Endothelial cell of umbilical vein (primary cell): ENCODE measurements around the gene CBLN1. TPM values are rescaled to one million over a fixed set of nuclear protein-coding genes. Genes with fewer than 3 reads are reported as not detected.
A peak's percentile ranks its signal among the peaks of the same experiment; 100 is the strongest.

Experiments
- BruUV-seq: library from RNA; stranded (reverse); fragments of 400-500 nt; replicated peaks from 2 replicates; lab custom pipeline; 2021; lab: Mats Ljungman, UMichigan
- CTCF ChIA-PET: fragments of 300-600, 350-600 bp; sonication (Branson Sonifier 250); formaldehyde crosslinking; loops from one replicate; lab custom pipeline; 2021; ENCODE audit warnings: antibody characterized with exemption, inconsistent platforms; lab: Charles Lee
- POLR2A ChIA-PET: fragments of 300-600, 350-600 bp; sonication (Branson Sonifier 250); formaldehyde crosslinking; loops from one replicate; lab custom pipeline; 2021; ENCODE audit warnings: antibody characterized with exemption, inconsistent platforms; lab: Charles Lee
- DNase-seq: peaks from one replicate; pipeline ENCODE4 v3.0.0-alpha.2; 2011; ENCODE audit warnings: low read depth, low spot score
- FAIRE-seq: peaks from 2 replicates; lab custom pipeline; 2011; peaks lifted over from hg19 to GRCh38; lab: Jason Lieb, UNC
- H2AFZ ChIP-seq: 2 replicates; pipeline ENCODE4 v1.6.0; 2012; ENCODE audit warnings: low read depth, low read length, control low read depth, inconsistent platforms
- H3K27ac ChIP-seq: 2 replicates; pipeline ENCODE4 v1.5.1; 2011; ENCODE audit warnings: low read depth, mild to moderate bottlenecking, control low read depth, low read length, moderate library complexity; ENCODE audit not compliant: insufficient read depth
- H3K27me3 ChIP-seq, 2 experiments: 2 replicates each; pipeline versions ENCODE4 v1.6.0 to v1.6.1; 2011; ENCODE audit warnings: low read length in 2 of 2, mixed read lengths in 1 of 2; ENCODE audit not compliant: control insufficient read depth in 2 of 2, insufficient read depth in 2 of 2
- H3K36me3 ChIP-seq, 2 experiments: 2 replicates in 1 of 2; 3 replicates in 1 of 2; pipeline ENCODE4 v1.5.1; 2011; ENCODE audit warnings: low read length in 2 of 2, mild to moderate bottlenecking in 1 of 2, moderate library complexity in 1 of 2; ENCODE audit not compliant: control insufficient read depth in 2 of 2, insufficient read depth in 2 of 2; ENCODE audit errors: extremely low read depth in 1 of 2
- H3K4me1 ChIP-seq: 3 replicates; pipeline ENCODE4 v1.5.1; 2011; ENCODE audit warnings: mild to moderate bottlenecking, low read length; ENCODE audit not compliant: control insufficient read depth, insufficient read depth; ENCODE audit errors: extremely low read depth
- H3K4me2 ChIP-seq: 2 replicates; pipeline ENCODE4 v1.6.1; 2011; ENCODE audit warnings: low read length, control low read depth, mixed read lengths; ENCODE audit not compliant: insufficient read depth
- H3K4me3 ChIP-seq, 3 experiments: fragments of 200-600 bp in 1 of 3; sonication (generic), shearing (Covaris generic) in 1 of 3; replicated peaks in 1 of 3; 2 replicates each; pipeline ENCODE4 v1.5.1; 2011 to 2016; ENCODE audit warnings: control low read depth in 3 of 3, low read length in 3 of 3, mild to moderate bottlenecking in 2 of 3, inconsistent platforms in 1 of 3, low read depth in 1 of 3, moderate library complexity in 1 of 3; ENCODE audit not compliant: insufficient read depth in 1 of 3
- H3K79me2 ChIP-seq: 2 replicates; pipeline ENCODE4 v1.6.0; 2012; ENCODE audit warnings: low read length, inconsistent platforms; ENCODE audit not compliant: control insufficient read depth, insufficient read depth
- H3K9ac ChIP-seq: replicated peaks from 2 replicates; pipeline ENCODE3; 2011; ENCODE audit warnings: low read length, control low read depth; ENCODE audit not compliant: insufficient read depth; ENCODE audit errors: extremely low read depth
- H3K9me1 ChIP-seq: replicated peaks from 3 replicates; pipeline ENCODE4 v1.6.0; 2011; ENCODE audit warnings: mild to moderate bottlenecking, low read length; ENCODE audit not compliant: control insufficient read depth, insufficient read depth; ENCODE audit errors: extremely low read depth
- H3K9me3 ChIP-seq: replicated peaks from 2 replicates; pipeline ENCODE4 v1.5.1; 2012; ENCODE audit warnings: low read length, inconsistent platforms; ENCODE audit not compliant: control insufficient read depth, insufficient read depth
- H4K20me1 ChIP-seq: replicated peaks from 2 replicates; pipeline ENCODE3; 2011; ENCODE audit warnings: mild to moderate bottlenecking, low read length; ENCODE audit not compliant: control insufficient read depth, insufficient read depth; ENCODE audit errors: extremely low read depth
- EZH2 ChIP-seq: IDR thresholded peaks from 2 replicates; pipeline ENCODE4 v1.6.1; 2012; ENCODE audit warnings: borderline replicate concordance, low read depth, mild to moderate bottlenecking, moderate library complexity, low read length, inconsistent platforms; ENCODE audit not compliant: severe bottlenecking
- GATA2 ChIP-seq: IDR thresholded peaks from 2 replicates; pipeline ENCODE4 v1.7.0; 2011; ENCODE audit warnings: low read depth, mild to moderate bottlenecking, moderate library complexity, mixed read lengths, low read length; ENCODE audit not compliant: insufficient read length, insufficient read depth
- dilution Hi-C: fragments of 300-500 bp; cut with MboI; formaldehyde crosslinking; loops from one replicate; pipeline ENCODE4 v1.15.0; 2019; ENCODE audit warnings: low sequenced_read_pairs; ENCODE audit not compliant: extremely low pct_ligation_motif_present
- intact Hi-C: fragments of 100-400 bp; cut with micrococcal nuclease; formaldehyde crosslinking; loops from one replicate; pipeline ENCODE4 v1.10.0; 2022
- polyA plus RNA-seq, 4 experiments: library from polyadenylated mRNA; depleted of rRNA in 3 of 4; stranded (reverse) in 3 of 4; unstranded in 1 of 4; fragments of >200 nt; gene quantifications; 2 replicates each; pipeline versions ENCODE4 v1.2.1 to v1.2.3, GENCODE V29; 2011 to 2012; ENCODE audit warnings: missing spikeins in 1 of 4
- total RNA-seq: library from RNA; stranded (reverse); gene quantifications from 2 replicates; pipeline ENCODE4 v1.2.3, GENCODE V29; 2021
- TF ChIP-seq, protein P1 (sequence below), 2 donors: IDR thresholded peaks; 1 replicate in 1 of 2; 2 replicates in 1 of 2; pipeline ENCODE4 v1.5.1; 2011; ENCODE audit warnings: low read length in 2 of 2, mild to moderate bottlenecking in 2 of 2, moderate library complexity in 2 of 2, control low read depth in 1 of 2, inconsistent platforms in 1 of 2, low read depth in 1 of 2; ENCODE audit not compliant: insufficient read depth in 1 of 2; ENCODE audit errors: extremely low read depth in 1 of 2

The CBLN1 gene
- total and polyA plus RNA-seq, 2 donors (not counting 3 experiments of a cell fraction or from before 2014, with no cell fraction given) = not detected

- TF ChIP-seq GATA2 (no peak), EZH2 (peak; percentile 19)
- TF ChIP-seq, protein P1, sequence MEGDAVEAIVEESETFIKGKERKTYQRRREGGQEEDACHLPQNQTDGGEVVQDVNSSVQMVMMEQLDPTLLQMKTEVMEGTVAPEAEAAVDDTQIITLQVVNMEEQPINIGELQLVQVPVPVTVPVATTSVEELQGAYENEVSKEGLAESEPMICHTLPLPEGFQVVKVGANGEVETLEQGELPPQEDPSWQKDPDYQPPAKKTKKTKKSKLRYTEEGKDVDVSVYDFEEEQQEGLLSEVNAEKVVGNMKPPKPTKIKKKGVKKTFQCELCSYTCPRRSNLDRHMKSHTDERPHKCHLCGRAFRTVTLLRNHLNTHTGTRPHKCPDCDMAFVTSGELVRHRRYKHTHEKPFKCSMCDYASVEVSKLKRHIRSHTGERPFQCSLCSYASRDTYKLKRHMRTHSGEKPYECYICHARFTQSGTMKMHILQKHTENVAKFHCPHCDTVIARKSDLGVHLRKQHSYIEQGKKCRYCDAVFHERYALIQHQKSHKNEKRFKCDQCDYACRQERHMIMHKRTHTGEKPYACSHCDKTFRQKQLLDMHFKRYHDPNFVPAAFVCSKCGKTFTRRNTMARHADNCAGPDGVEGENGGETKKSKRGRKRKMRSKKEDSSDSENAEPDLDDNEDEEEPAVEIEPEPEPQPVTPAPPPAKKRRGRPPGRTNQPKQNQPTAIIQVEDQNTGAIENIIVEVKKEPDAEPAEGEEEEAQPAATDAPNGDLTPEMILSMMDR (IDR thresholded peaks at IDR 0.05; ENCODE audit: extremely low read depth in 1 of 2, insufficient read depth in 1 of 2, low read depth in 1 of 2, low read length in 2 of 2) = peak in 1 of 2 donors; percentile 30
- H3K9me1 ChIP-seq = no peaks in the 10 kb centered on the region
- H3K27me3 ChIP-seq = peaks cover 54 to 65% of the 10 kb centered on the region in 2 experiments
- no peak for FAIRE-seq
- dilution Hi-C loops (no loop called here), intact Hi-C loops (no loop called here)
- peaks cover 2% of the 10 kb centered on the region for H3K4me1 ChIP-seq
- peak overlapping the region; percentile 76 for H2AFZ ChIP-seq
- DNase-seq = peak; percentile 70
- H3K4me2 ChIP-seq = peak overlapping the region; percentile 12
- no peak overlapping the region for H3K9ac ChIP-seq
- no peaks in the 10 kb centered on the region for H3K36me3 ChIP-seq
- no TSS peak for BruUV-seq
- CTCF ChIA-PET = no interaction called here
- H3K79me2 ChIP-seq = no peaks in the 10 kb centered on the region
- peak overlapping the region in 1 of 3 experiments; percentile 36 for H3K4me3 ChIP-seq
- H3K27ac ChIP-seq = no peak overlapping the region
- no peaks in the 10 kb centered on the region for H4K20me1 ChIP-seq
- no peaks in the 10 kb centered on the region for H3K9me3 ChIP-seq
- POLR2A ChIA-PET = no interaction called here
These were observed 405 bp upstream of the CBLN1 start for GRCh38 chr16:49281843-49282642.
